ENCODE results near the gene KPRP. TPM values are rescaled to one million over a fixed set of nuclear protein-coding genes. Genes with fewer than 3 reads are reported as not detected.

The KPRP gene
- total RNA-seq, 4 donors from 2014 or later: 20.9 to 138 (median 131) TPM

DNA sequence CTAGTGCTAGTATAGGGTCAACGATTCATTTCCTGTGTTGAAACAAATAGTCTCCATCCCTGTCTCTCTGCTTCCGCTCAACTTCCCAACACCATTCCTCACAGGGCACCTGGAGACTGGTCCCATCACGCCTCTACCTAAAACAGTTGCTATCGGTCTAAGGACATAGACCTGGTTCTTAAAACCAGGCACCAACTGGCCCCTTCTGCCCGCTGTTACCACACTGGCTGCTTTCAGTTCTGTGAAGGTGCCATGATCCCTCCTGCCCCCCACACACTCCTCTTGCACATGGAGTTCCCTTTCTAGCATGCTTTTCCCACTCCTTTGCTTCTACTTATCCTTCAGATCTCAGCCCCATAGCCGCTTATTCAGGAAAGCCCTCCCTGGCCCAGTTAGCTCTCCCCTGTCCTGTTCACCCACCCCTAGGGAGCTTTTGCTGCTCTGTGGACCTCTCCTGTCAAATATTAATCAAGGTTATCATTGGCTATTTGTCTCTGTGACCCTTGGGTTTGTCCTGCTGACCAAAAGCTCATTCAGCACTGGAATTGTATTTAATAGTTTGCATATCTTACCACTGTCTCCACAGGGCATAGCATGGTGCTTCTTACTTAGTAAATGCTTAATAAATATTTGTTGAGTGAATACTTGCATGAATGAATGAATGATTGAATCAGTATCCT is 11.9 kb upstream of the KPRP start:
- TF ChIP-seq EP300 (IDR thresholded peaks at IDR 0.05) (no peak), POLR2A (IDR thresholded peaks at IDR 0.05) (no peak), POLR2AphosphoS5 (IDR thresholded peaks at IDR 0.05) (no peak)
- TF ChIP-seq, protein P1, sequence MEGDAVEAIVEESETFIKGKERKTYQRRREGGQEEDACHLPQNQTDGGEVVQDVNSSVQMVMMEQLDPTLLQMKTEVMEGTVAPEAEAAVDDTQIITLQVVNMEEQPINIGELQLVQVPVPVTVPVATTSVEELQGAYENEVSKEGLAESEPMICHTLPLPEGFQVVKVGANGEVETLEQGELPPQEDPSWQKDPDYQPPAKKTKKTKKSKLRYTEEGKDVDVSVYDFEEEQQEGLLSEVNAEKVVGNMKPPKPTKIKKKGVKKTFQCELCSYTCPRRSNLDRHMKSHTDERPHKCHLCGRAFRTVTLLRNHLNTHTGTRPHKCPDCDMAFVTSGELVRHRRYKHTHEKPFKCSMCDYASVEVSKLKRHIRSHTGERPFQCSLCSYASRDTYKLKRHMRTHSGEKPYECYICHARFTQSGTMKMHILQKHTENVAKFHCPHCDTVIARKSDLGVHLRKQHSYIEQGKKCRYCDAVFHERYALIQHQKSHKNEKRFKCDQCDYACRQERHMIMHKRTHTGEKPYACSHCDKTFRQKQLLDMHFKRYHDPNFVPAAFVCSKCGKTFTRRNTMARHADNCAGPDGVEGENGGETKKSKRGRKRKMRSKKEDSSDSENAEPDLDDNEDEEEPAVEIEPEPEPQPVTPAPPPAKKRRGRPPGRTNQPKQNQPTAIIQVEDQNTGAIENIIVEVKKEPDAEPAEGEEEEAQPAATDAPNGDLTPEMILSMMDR (IDR thresholded peaks at IDR 0.05): no peak
- Histone ChIP-seq H3K36me3 (no peaks in the 10 kb centered on the region), H3K9me3 (no peaks in the 10 kb centered on the region), H3K27ac (no peak overlapping the region), H3K4me3 (no peak overlapping the region), H3K27me3 (no peaks in the 10 kb centered on the region), H3K4me1 (no peaks in the 10 kb centered on the region)
- no peak for DNase-seq (ENCODE audit: low spot score in 2 of 2)
- WGBS: 80% methylated on average over 6 of the region's 6 CpGs

DNA sequence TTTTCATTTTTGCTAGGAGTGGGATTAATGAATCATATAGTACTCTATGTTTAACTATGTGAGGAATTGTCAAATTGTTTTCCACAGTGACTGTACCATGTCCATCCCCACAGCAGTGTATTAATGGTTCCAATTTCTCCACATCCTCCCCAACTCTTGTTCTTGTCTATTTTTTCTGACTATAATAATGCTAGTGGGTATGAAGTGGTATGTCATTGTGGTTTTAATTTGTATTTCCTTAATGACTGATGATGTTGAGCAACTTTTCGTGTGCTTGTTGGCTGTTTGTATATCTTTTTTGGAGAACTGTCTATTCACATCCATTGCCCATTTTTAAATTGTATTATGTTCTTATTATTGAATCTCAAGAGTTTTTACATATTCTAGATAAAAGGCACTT is 10.0 kb upstream of the KPRP start:
- H3K4me1 ChIP-seq: no peaks in the 10 kb centered on the region
- no peaks in the 10 kb centered on the region for H3K27me3 ChIP-seq
- H3K27ac ChIP-seq: no peak overlapping the region
- no peak overlapping the region for H3K4me3 ChIP-seq
- no peaks in the 10 kb centered on the region for H3K9me3 ChIP-seq
- H3K36me3 ChIP-seq: no peaks in the 10 kb centered on the region
- DNase-seq (ENCODE audit: low spot score in 2 of 2): no peak
- WGBS: 51% methylated on average over 1 of the region's 1 CpG
- no peak for TF ChIP-seq EP300 (IDR thresholded peaks at IDR 0.05)
- TF ChIP-seq POLR2AphosphoS5 (IDR thresholded peaks at IDR 0.05): no peak
- TF ChIP-seq POLR2A (IDR thresholded peaks at IDR 0.05): no peak
- TF ChIP-seq, protein P1 (IDR thresholded peaks at IDR 0.05): no peak

DNA sequence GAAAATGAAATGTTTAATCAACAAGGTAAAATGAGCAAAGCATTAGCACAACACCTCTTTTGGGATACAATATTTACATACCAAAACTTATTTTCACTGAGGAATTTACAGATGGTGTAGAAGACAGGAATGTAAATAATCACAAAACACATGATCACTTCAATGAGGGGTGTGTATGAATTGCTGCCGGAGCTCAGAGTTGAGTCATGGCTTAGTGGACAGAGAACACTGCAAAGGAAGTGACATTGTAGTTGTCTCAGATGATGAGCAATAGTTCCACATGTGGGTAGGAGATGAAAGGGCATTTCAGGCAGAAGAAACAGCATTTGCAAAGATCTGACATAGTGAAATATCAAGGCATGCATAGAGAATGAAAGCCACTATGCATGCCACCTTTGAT is 5.6 kb upstream of the KPRP start:
- 41% methylated on average over 1 of the region's 1 CpG for WGBS
- no peak overlapping the region for H3K27ac ChIP-seq
- no peaks in the 10 kb centered on the region for H3K36me3 ChIP-seq
- no peak overlapping the region for H3K4me3 ChIP-seq
- H3K27me3 ChIP-seq: no peaks in the 10 kb centered on the region
- no peaks in the 10 kb centered on the region for H3K9me3 ChIP-seq
- no peak for DNase-seq (ENCODE audit: low spot score in 2 of 2)
- peaks cover 4% of the 10 kb centered on the region for H3K4me1 ChIP-seq
- TF ChIP-seq POLR2A (IDR thresholded peaks at IDR 0.05) (no peak), EP300 (IDR thresholded peaks at IDR 0.05) (no peak), POLR2AphosphoS5 (IDR thresholded peaks at IDR 0.05) (no peak)
- TF ChIP-seq, protein P1 (IDR thresholded peaks at IDR 0.05): no peak

DNA sequence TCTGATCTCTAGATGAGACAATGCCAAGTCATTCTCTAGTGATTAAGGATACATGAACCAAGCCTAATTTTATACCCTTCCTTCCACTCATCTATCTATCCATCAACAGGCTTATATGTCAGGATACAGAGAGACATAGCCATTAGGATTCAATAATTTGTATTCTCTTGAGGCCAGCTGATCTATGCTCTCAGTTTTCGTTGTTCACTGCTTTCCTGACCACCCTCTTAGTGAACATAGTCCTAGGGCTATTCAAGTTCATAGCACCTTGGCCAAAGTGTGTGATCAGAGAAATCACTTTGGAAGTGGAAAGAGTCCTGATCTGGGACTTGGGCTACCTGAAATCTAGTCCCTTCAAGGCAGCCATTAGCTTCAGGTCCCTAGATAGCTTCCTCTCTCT is 4.2 kb upstream of the KPRP start:
- H3K4me1 ChIP-seq: peaks cover 4% of the 10 kb centered on the region
- no peak overlapping the region for H3K27ac ChIP-seq
- H3K36me3 ChIP-seq: no peaks in the 10 kb centered on the region
- TF ChIP-seq, protein P1 (IDR thresholded peaks at IDR 0.05): no peak
- TF ChIP-seq EP300 (IDR thresholded peaks at IDR 0.05): no peak
- no peak for TF ChIP-seq POLR2A (IDR thresholded peaks at IDR 0.05)
- no peak for TF ChIP-seq POLR2AphosphoS5 (IDR thresholded peaks at IDR 0.05)
- no peaks in the 10 kb centered on the region for H3K27me3 ChIP-seq
- H3K9me3 ChIP-seq: no peaks in the 10 kb centered on the region
- DNase-seq (ENCODE audit: low spot score in 2 of 2): no peak
- WGBS: 60% methylated on average over 1 of the region's 1 CpG
- no peak overlapping the region for H3K4me3 ChIP-seq

DNA sequence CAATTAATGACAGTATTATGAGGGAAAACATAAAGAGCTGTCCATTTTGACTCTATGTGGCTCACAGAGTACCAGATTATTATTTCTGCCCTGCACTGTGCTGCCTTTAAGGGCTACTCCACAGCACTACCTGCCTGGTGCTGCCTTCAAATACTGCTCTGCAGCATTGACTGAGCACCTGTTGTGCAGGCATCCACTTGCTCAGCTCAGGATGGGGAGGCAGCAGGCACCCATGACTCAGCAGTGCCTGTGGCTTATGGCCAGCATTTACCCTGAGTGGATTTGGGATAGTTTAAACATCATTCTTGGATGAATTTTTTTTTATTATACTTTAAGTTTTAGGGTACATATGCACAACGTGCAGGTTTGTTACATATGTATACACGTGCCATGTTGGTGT is 953 bp upstream of the KPRP start:
- Histone ChIP-seq H3K36me3 (no peaks in the 10 kb centered on the region), H3K4me3 (no peak overlapping the region), H3K9me3 (no peaks in the 10 kb centered on the region), H3K27ac (no peak overlapping the region), H3K4me1 (peaks cover 24% of the 10 kb centered on the region), H3K27me3 (no peaks in the 10 kb centered on the region)
- no peak for DNase-seq (ENCODE audit: low spot score in 2 of 2)
- TF ChIP-seq EP300 (IDR thresholded peaks at IDR 0.05) (no peak), POLR2A (IDR thresholded peaks at IDR 0.05) (no peak), POLR2AphosphoS5 (IDR thresholded peaks at IDR 0.05) (no peak)
- TF ChIP-seq, protein P1 (IDR thresholded peaks at IDR 0.05): no peak
- 67% methylated on average over 2 of the region's 2 CpGs for WGBS
